ENCODE data around the gene DCTN3. TPM values are rescaled to one million over a fixed set of nuclear protein-coding genes. Genes with fewer than 3 reads are reported as not detected.

DCTN3 gene
- total and polyA plus RNA-seq, 4 donors: 39.8 to 86.3 (median 70.3) TPM

DNA sequence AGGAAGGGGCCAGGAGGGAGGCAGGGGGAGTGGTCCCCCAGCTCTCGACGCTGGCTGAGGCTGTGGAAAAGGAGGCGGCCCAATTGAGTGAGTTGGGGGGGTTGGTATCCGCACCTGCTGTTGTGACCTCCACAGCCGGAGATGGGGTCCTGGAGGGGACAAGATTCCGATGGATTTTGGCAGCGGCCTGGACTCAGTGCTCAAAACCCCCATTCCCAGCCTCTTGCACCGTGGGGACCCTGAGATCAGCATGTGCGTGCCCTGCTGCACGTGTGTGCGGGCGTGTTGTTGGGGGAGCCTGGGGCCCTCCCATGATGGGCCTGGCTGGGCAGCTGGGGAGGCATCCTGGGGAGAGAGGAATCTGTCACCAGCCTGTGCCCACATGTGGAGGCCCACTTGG is 45.7 kb downstream of the DCTN3 start:
- no peak overlapping the region for H3K4me3 ChIP-seq
- no peak for ATAC-seq (ENCODE audit: insufficient read depth, low FRiP score)
- no peak for DNase-seq
- H3K9me3 ChIP-seq (ENCODE audit: control insufficient read depth in 4 of 4, insufficient read depth in 3 of 4, low read length in 3 of 4): peaks cover 0 to 2% (median 0%) of the 10 kb centered on the region in 4 donors
- peaks cover 0 to 7% (median 0%) of the 10 kb centered on the region in 4 donors for H3K36me3 ChIP-seq (ENCODE audit: control insufficient read depth in 4 of 4, insufficient read depth in 4 of 4, low read length in 4 of 4)
- TF ChIP-seq, protein P1, sequence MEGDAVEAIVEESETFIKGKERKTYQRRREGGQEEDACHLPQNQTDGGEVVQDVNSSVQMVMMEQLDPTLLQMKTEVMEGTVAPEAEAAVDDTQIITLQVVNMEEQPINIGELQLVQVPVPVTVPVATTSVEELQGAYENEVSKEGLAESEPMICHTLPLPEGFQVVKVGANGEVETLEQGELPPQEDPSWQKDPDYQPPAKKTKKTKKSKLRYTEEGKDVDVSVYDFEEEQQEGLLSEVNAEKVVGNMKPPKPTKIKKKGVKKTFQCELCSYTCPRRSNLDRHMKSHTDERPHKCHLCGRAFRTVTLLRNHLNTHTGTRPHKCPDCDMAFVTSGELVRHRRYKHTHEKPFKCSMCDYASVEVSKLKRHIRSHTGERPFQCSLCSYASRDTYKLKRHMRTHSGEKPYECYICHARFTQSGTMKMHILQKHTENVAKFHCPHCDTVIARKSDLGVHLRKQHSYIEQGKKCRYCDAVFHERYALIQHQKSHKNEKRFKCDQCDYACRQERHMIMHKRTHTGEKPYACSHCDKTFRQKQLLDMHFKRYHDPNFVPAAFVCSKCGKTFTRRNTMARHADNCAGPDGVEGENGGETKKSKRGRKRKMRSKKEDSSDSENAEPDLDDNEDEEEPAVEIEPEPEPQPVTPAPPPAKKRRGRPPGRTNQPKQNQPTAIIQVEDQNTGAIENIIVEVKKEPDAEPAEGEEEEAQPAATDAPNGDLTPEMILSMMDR (IDR thresholded peaks at IDR 0.05; ENCODE audit: control extremely low read depth, extremely low read depth): no peak
- H3K27ac ChIP-seq (ENCODE audit: low read depth in 1 of 2, low read length in 1 of 2): no peak overlapping the region
- 93 to 95% methylated on average over 12 of the region's 12 CpGs for WGBS, 2 donors
- H3K9ac ChIP-seq (ENCODE audit: insufficient read depth in 1 of 2, low read length in 2 of 2): no peak overlapping the region
- H3K27me3 ChIP-seq (ENCODE audit: control insufficient read depth in 3 of 3, insufficient read depth in 3 of 3, low read length in 2 of 3): peaks cover under 1 to 34% (median 2%) of the 10 kb centered on the region in 3 donors
- peaks cover 0 to 90% (median 42%) of the 10 kb centered on the region in 5 donors for H3K4me1 ChIP-seq (ENCODE audit: control insufficient read depth in 5 of 5, insufficient read depth in 5 of 5, low read length in 5 of 5)

DNA sequence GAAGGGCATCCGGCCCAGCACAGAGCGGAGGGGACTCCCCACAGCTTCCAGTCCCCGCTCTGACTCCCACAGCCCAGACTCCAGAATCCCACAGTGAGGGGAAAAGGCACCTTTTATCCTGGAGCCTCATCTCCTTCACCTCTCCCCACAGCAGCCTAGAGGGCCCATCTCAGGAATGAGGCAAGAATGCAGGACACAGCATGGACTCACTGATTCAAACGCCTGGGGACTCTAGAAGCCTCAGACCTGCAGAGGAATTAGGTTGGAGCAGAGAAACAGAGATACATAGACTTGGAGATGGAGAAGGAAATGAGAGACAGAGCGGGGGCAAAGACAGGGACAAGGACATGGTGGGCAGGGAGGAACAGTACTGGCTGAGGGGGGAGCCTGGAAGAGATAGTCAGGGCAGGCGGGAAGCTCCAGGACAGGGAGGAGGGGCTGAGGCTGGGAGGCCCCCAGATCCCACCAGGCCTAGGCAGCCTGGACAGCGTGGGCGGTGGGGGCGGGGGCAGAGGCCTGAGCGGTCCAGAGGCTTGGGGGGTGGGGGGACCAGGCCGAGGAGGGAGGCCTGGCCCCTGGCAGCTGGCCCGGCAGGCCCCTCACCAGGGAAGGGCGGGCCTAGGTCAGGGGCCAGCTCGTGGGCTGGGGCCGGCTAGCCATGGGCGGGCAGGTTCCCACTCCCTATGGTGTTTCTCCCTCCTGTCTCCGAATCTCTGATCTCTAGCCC is 46.5 kb downstream of the DCTN3 start:
- Histone ChIP-seq H3K36me3 (ENCODE audit: control insufficient read depth in 4 of 4, insufficient read depth in 4 of 4, low read length in 4 of 4) (peaks cover 0 to 7% (median 0%) of the 10 kb centered on the region in 4 donors), H3K4me3 (no peak overlapping the region), H3K9ac (ENCODE audit: insufficient read depth in 1 of 2, low read length in 2 of 2) (no peak overlapping the region), H3K27me3 (ENCODE audit: control insufficient read depth in 3 of 3, insufficient read depth in 3 of 3, low read length in 2 of 3) (peaks cover 0 to 26% (median 2%) of the 10 kb centered on the region in 3 donors), H3K27ac (ENCODE audit: low read depth in 1 of 2, low read length in 1 of 2) (no peak overlapping the region), H3K4me1 (ENCODE audit: control insufficient read depth in 5 of 5, insufficient read depth in 5 of 5, low read length in 5 of 5) (peaks cover 0 to 87% (median 35%) of the 10 kb centered on the region in 5 donors), H3K9me3 (ENCODE audit: control insufficient read depth in 4 of 4, insufficient read depth in 3 of 4, low read length in 3 of 4) (peaks cover 0 to 2% (median 0%) of the 10 kb centered on the region in 4 donors)
- ATAC-seq (ENCODE audit: insufficient read depth, low FRiP score): no peak
- 90% methylated on average over 17 of the region's 17 CpGs for whole genome bisulfite sequencing, 2 donors
- DNase-seq: no peak
- TF ChIP-seq, protein P1 (IDR thresholded peaks at IDR 0.05; ENCODE audit: control extremely low read depth, extremely low read depth): no peak

DNA sequence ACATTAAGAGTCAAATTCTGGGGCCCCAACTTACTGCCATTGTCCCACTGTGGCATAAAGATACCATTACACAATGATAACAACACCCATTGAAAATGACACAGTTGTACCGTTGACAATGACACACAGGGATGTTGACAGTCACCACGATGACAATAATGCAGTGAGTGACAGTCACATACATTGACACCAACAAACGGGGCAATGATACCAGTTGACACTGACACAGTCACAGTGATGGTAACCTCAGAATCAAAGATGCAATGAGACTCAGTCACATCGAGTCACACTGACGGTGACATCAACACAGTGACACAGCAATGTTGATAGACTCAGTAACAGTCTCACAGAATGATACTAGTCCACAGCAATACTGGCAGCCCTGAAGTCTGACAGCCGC is 47.7 kb downstream of the DCTN3 start:
- Histone ChIP-seq H3K27ac (ENCODE audit: low read depth in 1 of 2, low read length in 1 of 2) (no peak overlapping the region), H3K36me3 (ENCODE audit: control insufficient read depth in 4 of 4, insufficient read depth in 4 of 4, low read length in 4 of 4) (peaks cover 0 to 10% (median 0%) of the 10 kb centered on the region in 4 donors), H3K27me3 (ENCODE audit: control insufficient read depth in 3 of 3, insufficient read depth in 3 of 3, low read length in 2 of 3) (peaks cover 0 to 24% (median 2%) of the 10 kb centered on the region in 3 donors), H3K4me3 (no peak overlapping the region), H3K4me1 (ENCODE audit: control insufficient read depth in 5 of 5, insufficient read depth in 5 of 5, low read length in 5 of 5) (peaks cover 0 to 79% (median 33%) of the 10 kb centered on the region in 5 donors), H3K9me3 (ENCODE audit: control insufficient read depth in 4 of 4, insufficient read depth in 3 of 4, low read length in 3 of 4) (peaks cover 0 to 2% (median 0%) of the 10 kb centered on the region in 4 donors), H3K9ac (ENCODE audit: insufficient read depth in 1 of 2, low read length in 2 of 2) (no peak overlapping the region)
- TF ChIP-seq, protein P1 (IDR thresholded peaks at IDR 0.05; ENCODE audit: control extremely low read depth, extremely low read depth): no peak
- WGBS, 2 donors: 84 to 92% methylated on average over 6 of the region's 6 CpGs
- no peak for ATAC-seq (ENCODE audit: insufficient read depth, low FRiP score)
- no peak for DNase-seq

All from lung (tissue), 12 donors.